Central memory CD8-positive, alpha-beta T cell (primary cell): ENCODE measurements around the gene DNAAF5.
A peak's percentile ranks its signal among the peaks of the same experiment; 100 is the strongest.

Source experiments
- ATAC-seq: fragments of 150-1000 bp; cut with Tn5 transposase; replicated peaks from 2 replicates; pipeline ENCODE4 v1.10.0; 2022; ENCODE audit warnings: mild to moderate bottlenecking, moderate FRiP score, moderate number of reproducible peaks; ENCODE audit not compliant: poor library complexity, severe bottlenecking; ENCODE audit errors: extremely low read depth
- DNase-seq, 2 donors: peaks; one replicate each; pipeline ENCODE4 v3.0.0; 2021; ENCODE audit warnings: low spot score in 2 of 2
- H3K27ac Mint-ChIP-seq: one replicate; pipeline ENCODE4 v1.8.0; 2022; ENCODE audit warnings: low read depth, mild to moderate bottlenecking, moderate library complexity, mixed read lengths
- H3K27me3 Mint-ChIP-seq: one replicate; pipeline ENCODE4 v1.8.0; 2022; ENCODE audit warnings: mixed read lengths
- H3K36me3 Mint-ChIP-seq: one replicate; pipeline ENCODE4 v1.8.0; 2022; ENCODE audit warnings: mild to moderate bottlenecking, moderate library complexity, mixed read lengths; ENCODE audit not compliant: insufficient read depth
- H3K4me1 Mint-ChIP-seq: one replicate; pipeline ENCODE4 v1.8.0; 2022; ENCODE audit warnings: mixed read lengths
- H3K4me3 Mint-ChIP-seq: one replicate; pipeline ENCODE4 v1.8.0; 2022; ENCODE audit warnings: mild to moderate bottlenecking, moderate library complexity, mixed read lengths
- H3K9me3 Mint-ChIP-seq: one replicate; pipeline ENCODE4 v1.8.0; 2022; ENCODE audit warnings: mixed read lengths

The DNAAF5 gene

DNA sequence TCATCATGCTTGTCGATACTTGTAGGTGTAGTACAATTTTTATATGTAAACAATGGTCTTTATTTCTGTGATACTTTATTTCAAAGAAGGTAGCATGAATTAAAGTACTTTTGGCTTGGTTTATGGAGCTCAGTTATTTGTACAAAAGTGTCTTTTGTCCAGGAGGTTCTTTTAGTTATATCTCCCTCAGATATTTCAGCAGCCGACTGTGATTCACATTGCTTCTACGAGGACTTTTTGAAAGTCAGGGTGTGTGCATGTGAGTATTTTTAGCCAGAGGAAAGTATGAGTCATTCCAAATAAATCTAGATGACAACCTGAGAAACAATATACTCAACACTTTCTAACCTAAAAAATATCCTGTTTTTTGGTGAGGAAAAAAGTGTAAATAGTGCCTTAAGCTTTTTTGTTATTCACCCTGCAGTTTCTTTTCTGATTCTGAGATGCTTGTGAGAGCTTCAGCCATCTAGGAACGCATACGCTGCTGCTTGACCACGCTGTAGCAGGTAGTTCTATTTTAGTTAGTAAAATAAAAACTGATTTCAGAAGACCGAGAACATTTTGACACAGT is 105.2 kb downstream of the DNAAF5 start:
- peak overlapping the region; percentile 57 for H3K4me3 Mint-ChIP-seq
- DNase-seq, result no peak
- H3K27ac Mint-ChIP-seq, result peak overlapping the region; percentile 70
- peaks cover 21% of the 10 kb centered on the region for H3K36me3 Mint-ChIP-seq
- peaks cover 37% of the 10 kb centered on the region for H3K4me1 Mint-ChIP-seq
- H3K27me3 Mint-ChIP-seq, result no peaks in the 10 kb centered on the region
- no peaks in the 10 kb centered on the region for H3K9me3 Mint-ChIP-seq
- peak; percentile 30 for ATAC-seq

DNA sequence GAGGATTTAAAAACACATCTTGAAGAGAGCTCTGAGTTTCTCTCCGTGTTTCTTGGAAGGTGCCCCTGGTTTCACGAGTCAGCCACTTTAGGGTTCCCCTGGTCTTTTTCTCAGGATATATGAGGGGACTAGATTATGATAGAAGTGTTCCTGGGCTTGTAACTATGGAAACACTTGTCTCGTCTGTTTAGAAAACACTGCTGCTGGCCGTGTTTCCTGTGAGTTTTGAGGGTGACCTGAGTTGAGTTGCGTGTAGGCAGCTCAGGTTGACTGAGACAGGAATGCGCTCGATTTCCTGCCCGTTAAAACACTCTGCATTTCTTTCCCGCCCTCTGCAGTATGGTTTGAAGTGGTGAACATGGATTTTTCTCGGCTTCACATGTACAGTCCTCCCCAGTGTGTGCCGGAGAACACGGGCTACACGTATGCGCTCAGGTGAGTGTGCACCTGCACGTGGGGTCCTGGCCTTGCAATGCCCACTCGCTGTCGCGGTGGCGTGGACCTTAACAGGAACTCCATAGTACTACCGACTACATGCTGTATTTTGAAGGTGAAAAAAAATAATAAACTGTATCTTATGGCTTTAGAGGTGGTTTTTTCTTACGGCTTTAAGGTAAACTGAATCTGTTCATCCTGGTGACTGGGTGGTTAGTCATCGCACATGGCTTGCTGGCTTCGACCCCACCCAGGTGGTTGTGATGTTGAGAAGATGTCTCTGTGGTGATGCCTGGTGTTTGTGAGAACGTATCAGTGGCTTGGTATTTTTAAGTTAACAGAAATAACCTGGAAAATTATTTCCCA is 105.9 kb downstream of the DNAAF5 start, which contains the start of gene SUN1:
SUN1 (plus strand) TSS at position 310 of the 801 bp plus-strand sequence; CDS start at position 359, 49 bp downstream.
- peak; percentile 26 to 47 for DNase-seq
- H3K4me1 Mint-ChIP-seq, result peaks cover 41% of the 10 kb centered on the region
- H3K27ac Mint-ChIP-seq, result peak within 1 kb of the TSS; percentile 70
- H3K4me3 Mint-ChIP-seq, result peak within 1 kb of the TSS; percentile 57
- ATAC-seq, result peak; percentile 89
- peaks cover 21% of the 10 kb centered on the region for H3K36me3 Mint-ChIP-seq
- no peaks in the 10 kb centered on the region for H3K9me3 Mint-ChIP-seq
- no peaks in the 10 kb centered on the region for H3K27me3 Mint-ChIP-seq

DNA sequence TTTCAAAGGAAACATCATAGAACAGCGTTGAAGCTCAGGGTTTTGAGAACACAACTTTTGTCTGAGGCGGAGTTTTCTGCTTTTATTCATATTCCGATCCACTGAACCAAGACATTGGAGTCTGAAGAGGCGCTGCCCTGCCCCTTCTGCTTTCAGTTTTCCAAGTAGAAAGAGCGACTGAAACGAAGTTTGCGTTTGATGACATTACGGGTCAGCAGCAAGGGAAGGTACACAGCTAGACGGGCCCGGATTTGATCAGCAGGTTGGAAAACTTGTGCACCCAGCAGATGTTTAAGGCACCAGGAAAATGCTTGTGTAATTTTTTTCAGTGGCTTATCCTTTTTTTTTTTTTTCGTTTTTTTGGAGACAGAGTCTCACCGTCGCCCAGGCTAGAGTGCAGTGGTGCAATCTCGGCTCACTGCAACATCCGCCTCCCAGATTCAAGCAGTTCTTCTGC is 106.5 kb downstream of the DNAAF5 start:
- H3K36me3 Mint-ChIP-seq, result peaks cover 21% of the 10 kb centered on the region
- H3K4me3 Mint-ChIP-seq, result peak overlapping the region; percentile 57
- H3K4me1 Mint-ChIP-seq, result peaks cover 41% of the 10 kb centered on the region
- H3K9me3 Mint-ChIP-seq, result no peaks in the 10 kb centered on the region
- no peak for ATAC-seq
- peak overlapping the region; percentile 70 for H3K27ac Mint-ChIP-seq
- DNase-seq, result no peak
- H3K27me3 Mint-ChIP-seq, result no peaks in the 10 kb centered on the region

DNA sequence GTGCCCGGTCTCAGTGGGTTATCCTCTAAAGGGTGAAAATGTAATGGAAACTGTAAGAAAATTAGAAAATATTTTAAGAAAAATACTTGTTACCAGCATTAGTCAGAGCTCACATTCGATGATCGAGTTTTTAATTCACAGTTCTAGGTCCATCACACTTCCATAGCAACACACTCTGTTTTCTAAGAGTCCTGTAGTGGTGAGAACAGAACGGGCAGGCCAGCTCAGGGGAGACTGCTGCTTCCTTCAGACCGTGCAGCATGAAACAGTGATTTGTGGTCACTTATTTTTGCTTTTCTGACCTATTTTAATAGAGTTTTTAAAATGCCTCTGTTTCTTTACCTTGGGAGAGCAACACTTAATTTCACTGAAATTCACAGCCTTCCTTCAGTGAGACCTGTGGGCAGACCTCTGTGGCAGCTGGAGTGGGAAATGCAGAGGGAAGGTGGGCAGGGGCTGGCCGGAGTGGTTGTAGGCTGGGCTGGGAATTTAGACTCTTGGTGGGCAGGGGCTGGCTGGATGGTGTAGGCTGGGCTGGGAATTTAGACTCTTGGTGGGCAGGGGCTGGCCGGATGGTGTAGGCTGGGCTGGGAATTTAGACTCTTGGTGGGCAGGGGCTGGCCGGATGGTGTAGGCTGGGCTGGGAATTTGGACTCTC is 107.2 kb downstream of the DNAAF5 start:
- Mint-ChIP-seq H3K9me3 (no peaks in the 10 kb centered on the region), H3K27me3 (no peaks in the 10 kb centered on the region), H3K36me3 (peaks cover 23% of the 10 kb centered on the region), H3K27ac (no peak overlapping the region), H3K4me3 (no peak overlapping the region), H3K4me1 (peaks cover 41% of the 10 kb centered on the region)
- no peak for DNase-seq
- ATAC-seq, result no peak

DNA sequence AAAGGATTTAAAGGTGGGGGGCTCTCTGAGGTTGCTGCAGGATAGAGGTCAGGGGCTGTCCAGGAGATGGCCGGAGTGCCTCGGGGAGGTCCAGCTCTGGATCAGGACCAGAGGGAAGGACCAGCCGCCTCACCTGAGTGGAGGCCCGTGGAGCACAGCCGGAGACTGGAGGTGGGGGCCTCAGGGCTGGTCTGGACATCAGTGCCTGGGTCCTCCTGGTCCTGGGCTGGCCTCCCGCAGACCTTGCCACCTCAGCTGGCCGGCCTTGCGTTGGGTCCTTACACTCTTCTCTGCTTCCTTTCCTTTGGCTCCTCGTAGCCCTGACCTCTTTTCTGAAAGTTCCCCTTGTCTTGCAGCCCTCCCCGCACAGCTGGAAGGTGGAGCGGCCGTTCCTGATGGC is 107.8 kb downstream of the DNAAF5 start:
- Mint-ChIP-seq H3K27ac (no peak overlapping the region), H3K27me3 (no peaks in the 10 kb centered on the region), H3K4me1 (peaks cover 41% of the 10 kb centered on the region), H3K9me3 (no peaks in the 10 kb centered on the region), H3K36me3 (peaks cover 24% of the 10 kb centered on the region), H3K4me3 (no peak overlapping the region)
- no peak for DNase-seq
- no peak for ATAC-seq

DNA sequence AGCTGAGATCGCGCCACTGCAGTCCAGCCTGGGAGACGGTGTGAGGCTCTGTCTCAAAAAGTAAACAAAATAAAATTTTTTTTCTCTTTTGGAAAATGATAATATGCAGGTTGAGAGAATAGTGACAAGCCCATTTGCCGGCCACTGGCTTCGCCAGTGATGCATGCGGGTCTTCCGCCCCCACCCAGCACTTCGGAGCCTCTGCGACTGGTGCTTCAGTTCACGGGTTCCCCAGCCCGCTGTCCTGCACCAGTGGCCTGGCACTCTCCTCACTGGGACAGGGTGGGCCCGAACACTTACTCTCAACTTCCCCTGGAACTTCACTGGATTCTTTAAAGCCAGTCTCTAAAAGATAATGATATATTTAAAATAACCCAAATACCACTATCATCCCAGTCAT is 108.5 kb downstream of the DNAAF5 start:
- no peak for ATAC-seq
- no peaks in the 10 kb centered on the region for H3K27me3 Mint-ChIP-seq
- no peak for DNase-seq
- H3K27ac Mint-ChIP-seq, result no peak overlapping the region
- peaks cover 41% of the 10 kb centered on the region for H3K4me1 Mint-ChIP-seq
- H3K9me3 Mint-ChIP-seq, result no peaks in the 10 kb centered on the region
- H3K4me3 Mint-ChIP-seq, result no peak overlapping the region
- peaks cover 25% of the 10 kb centered on the region for H3K36me3 Mint-ChIP-seq

DNA sequence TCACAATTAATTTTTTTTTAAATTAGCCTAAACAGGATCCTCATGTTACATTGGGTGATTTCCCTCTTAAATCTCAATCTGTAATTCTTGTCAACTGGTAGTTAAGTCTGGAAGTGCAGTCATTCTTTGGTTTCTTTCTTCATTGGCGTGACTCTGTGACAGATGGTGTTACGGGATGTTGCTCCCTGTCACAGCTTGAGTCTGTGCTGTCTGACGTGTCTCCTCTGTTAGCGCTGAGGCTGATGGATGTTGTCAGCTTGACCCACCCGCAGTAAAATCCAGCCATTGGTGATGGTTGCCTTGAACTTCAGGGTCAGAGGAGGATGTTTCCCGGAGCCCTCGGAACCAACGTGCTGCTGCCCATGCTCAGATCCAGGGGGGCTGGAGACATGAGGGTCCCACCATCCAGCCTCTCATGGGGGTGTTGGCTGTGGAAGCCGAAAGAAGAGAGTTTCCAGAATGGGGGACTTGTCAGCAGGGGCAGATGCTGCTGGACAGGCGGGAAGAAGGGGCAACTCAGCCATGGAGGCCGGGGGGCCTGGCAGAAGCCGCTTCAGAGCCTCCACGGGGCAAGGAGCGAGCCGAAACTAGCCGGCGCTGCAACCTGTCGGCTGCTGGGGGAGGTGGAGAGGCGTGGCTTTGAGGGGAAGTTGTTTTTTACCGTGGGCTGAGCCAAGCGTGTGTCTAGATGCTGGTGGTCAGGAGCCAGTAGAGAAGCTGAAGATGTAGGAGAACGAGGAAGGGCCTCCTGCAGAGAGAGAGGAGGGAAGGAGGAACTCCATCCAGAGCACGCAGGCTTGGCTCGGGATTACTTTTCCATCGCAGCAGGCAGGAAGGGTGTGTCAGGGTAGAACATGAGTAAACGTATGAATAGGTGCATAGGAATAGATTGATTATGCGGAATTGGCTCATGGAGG is 109.2 kb downstream of the DNAAF5 start:
- H3K36me3 Mint-ChIP-seq, result peaks cover 31% of the 10 kb centered on the region
- no peaks in the 10 kb centered on the region for H3K27me3 Mint-ChIP-seq
- DNase-seq, result no peak
- H3K4me1 Mint-ChIP-seq, result peaks cover 34% of the 10 kb centered on the region
- H3K4me3 Mint-ChIP-seq, result no peak overlapping the region
- peak overlapping the region; percentile 10 for H3K27ac Mint-ChIP-seq
- no peak for ATAC-seq
- no peaks in the 10 kb centered on the region for H3K9me3 Mint-ChIP-seq
